ENCODE measurements around the gene RAB11FIP3. TPM values are rescaled to one million over a fixed set of nuclear protein-coding genes. Genes with fewer than 3 reads are reported as not detected.
A peak's percentile ranks its signal among the peaks of the same experiment; 100 is the strongest.

RAB11FIP3 gene
- total and polyA plus RNA-seq, 9 of the 15 experiments (the other 6 are each of a cell fraction or from before 2014, with no cell fraction given), result 0.46 to 13.1 (median 4.3) TPM

- H3K9me1 ChIP-seq (ENCODE audit: control insufficient read depth, insufficient read depth, low read length), result no peaks in the 10 kb centered on the region
- FAIRE-seq (peak; percentile 94), ATAC-seq (peak; percentile 85), DNase-seq (ENCODE audit: extremely low read depth in 1 of 4, low spot score in 3 of 4) (peak; percentile 74 to 93 (median 82))
- H3K4me2 ChIP-seq (ENCODE audit: insufficient read depth, low read length), result peak within 1 kb of the TSS; percentile 78
- peak within 1 kb of the TSS; percentile 81 for H3K27ac ChIP-seq (ENCODE audit: extremely low read depth, low read depth, low read length)
- peak within 1 kb of the TSS; percentile 81 for H2AFZ ChIP-seq (ENCODE audit: low read depth, low read length)
- no peaks in the 10 kb centered on the region for H4K20me1 ChIP-seq (replicated peaks; ENCODE audit: control insufficient read depth, insufficient read depth, low read length)
- no peaks in the 10 kb centered on the region for H3K9me3 ChIP-seq (replicated peaks; ENCODE audit: control insufficient read depth, insufficient read depth, low read depth, low read length)
- in situ Hi-C loops (cut with MboI), result no loop called here
- ChIA-PET POLR2A (interaction anchor here (0.5 to 1.3 kb wide), 14 partner anchors 9 to 909 kb away, joined by 3 to 7 read pairs (median 3); partner anchors contain the start of gene METTL26), CTCF (ENCODE audit: low intra/inter-chr PET ratio) (no interaction called here)
- 11% methylated on average over 24 of the region's 26 CpGs for WGBS (ENCODE audit: insufficient coverage, low coverage, missing lambda C conversion rate)
- peaks cover 0 to 8% of the 10 kb centered on the region in 2 experiments; a peak in 3 of 5 replicates for H3K27me3 ChIP-seq (ENCODE audit: control insufficient read depth in 2 of 2, insufficient read depth in 2 of 2, low read length in 2 of 2)
- H3K9ac ChIP-seq (ENCODE audit: insufficient read depth in 1 of 2, low read depth in 2 of 2, low read length in 2 of 2), result peak within 1 kb of the TSS; percentile 66 to 88
- no peaks in the 10 kb centered on the region for H3K36me3 ChIP-seq (ENCODE audit: control insufficient read depth, insufficient read depth, low read length)
- intact Hi-C loops (cut with micrococcal nuclease), result loop anchor here (5.0 kb wide), 1 partner anchor 39 kb away; the partner anchor contains the start of gene CAPN15
- H3K79me2 ChIP-seq (ENCODE audit: control insufficient read depth, insufficient read depth, low read length), result peaks cover 41% of the 10 kb centered on the region
- BruUV-seq (replicated peaks), result no TSS peak
- H3K4me3 ChIP-seq, result peak within 1 kb of the TSS; percentile 33
- H3K4me1 ChIP-seq (replicated peaks in 1 of 2; ENCODE audit: control insufficient read depth in 2 of 2, insufficient read depth in 2 of 2, low read length in 2 of 2), result peaks cover 40 to 90% of the 10 kb centered on the region in 2 experiments
- TF ChIP-seq PPARD (CRISPR knock-in tag; IDR thresholded peaks at IDR 0.05) (no peak), SRF (CRISPR knock-in tag; IDR thresholded peaks at IDR 0.05) (0 out of 4 replicates have a peak, but pooled peaks of 1 of the 2 experiments have one; percentile 57), NCOA6 (IDR thresholded peaks at IDR 0.05) (no peak), HSF4 (CRISPR knock-in tag; IDR thresholded peaks at IDR 0.05; ENCODE audit: borderline replicate concordance) (no peak), BRD4 (IDR thresholded peaks at IDR 0.05) (no peak), HEY1 (CRISPR knock-in tag; IDR thresholded peaks at IDR 0.05; ENCODE audit: borderline replicate concordance) (no peak), CREBBP (IDR thresholded peaks at IDR 0.05; ENCODE audit: low read depth, low read length) (no peak), ZNF165 (CRISPR knock-in tag; IDR thresholded peaks at IDR 0.05; ENCODE audit: borderline replicate concordance) (no peak), POLR2G (IDR thresholded peaks at IDR 0.05; ENCODE audit: low read depth, low read length) (peak; percentile 78), RUNX1 (IDR thresholded peaks at IDR 0.05; ENCODE audit: low read depth) (no peak), HMG20B (CRISPR knock-in tag; IDR thresholded peaks at IDR 0.05) (no peak), FOXA3 (CRISPR knock-in tag; conservative IDR thresholded peaks at IDR 0.05 in 1 of 2, IDR thresholded peaks at IDR 0.05 in 1 of 2) (0 out of 4 replicates have a peak, but pooled peaks of 1 of the 2 experiments have one; percentile 11)
- TF ChIP-seq, protein P1, sequence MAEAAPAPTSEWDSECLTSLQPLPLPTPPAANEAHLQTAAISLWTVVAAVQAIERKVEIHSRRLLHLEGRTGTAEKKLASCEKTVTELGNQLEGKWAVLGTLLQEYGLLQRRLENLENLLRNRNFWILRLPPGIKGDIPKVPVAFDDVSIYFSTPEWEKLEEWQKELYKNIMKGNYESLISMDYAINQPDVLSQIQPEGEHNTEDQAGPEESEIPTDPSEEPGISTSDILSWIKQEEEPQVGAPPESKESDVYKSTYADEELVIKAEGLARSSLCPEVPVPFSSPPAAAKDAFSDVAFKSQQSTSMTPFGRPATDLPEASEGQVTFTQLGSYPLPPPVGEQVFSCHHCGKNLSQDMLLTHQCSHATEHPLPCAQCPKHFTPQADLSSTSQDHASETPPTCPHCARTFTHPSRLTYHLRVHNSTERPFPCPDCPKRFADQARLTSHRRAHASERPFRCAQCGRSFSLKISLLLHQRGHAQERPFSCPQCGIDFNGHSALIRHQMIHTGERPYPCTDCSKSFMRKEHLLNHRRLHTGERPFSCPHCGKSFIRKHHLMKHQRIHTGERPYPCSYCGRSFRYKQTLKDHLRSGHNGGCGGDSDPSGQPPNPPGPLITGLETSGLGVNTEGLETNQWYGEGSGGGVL (CRISPR knock-in tag; IDR thresholded peaks at IDR 0.05), result no peak
- TF ChIP-seq, protein P2, sequence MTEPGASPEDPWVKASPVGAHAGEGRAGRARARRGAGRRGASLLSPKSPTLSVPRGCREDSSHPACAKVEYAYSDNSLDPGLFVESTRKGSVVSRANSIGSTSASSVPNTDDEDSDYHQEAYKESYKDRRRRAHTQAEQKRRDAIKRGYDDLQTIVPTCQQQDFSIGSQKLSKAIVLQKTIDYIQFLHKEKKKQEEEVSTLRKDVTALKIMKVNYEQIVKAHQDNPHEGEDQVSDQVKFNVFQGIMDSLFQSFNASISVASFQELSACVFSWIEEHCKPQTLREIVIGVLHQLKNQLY (CRISPR knock-in tag; conservative IDR thresholded peaks at IDR 0.05), result no peak
- TF ChIP-seq, protein P3, sequence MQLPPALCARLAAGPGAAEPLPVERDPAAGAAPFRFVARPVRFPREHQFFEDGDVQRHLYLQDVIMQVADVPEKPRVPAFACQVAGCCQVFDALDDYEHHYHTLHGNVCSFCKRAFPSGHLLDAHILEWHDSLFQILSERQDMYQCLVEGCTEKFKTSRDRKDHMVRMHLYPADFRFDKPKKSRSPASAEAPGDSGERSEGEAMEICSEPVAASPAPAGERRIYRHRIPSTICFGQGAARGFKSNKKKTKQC (CRISPR knock-in tag; IDR thresholded peaks at IDR 0.05), result peak; percentile 19; the same call in 1 of the 2 replicates
These were observed 141.3 kb downstream of the RAB11FIP3 start, which contains the start of gene NHLRC4 for GRCh38 chr16:566475-567372. Gene NHLRC4, plus strand, starts transcription at chr16:567005. Its CDS starts 1,043 bp downstream, at chr16:568048.

Measured in K562 (cell line).